ENCODE measurements around the gene GPLD1.
"Not testable (repeated sequence)": the region's sequence is repeated elsewhere in the genome, so short reads cannot be mapped to it uniquely, and the experiment has no call there.

The GPLD1 gene

DNA sequence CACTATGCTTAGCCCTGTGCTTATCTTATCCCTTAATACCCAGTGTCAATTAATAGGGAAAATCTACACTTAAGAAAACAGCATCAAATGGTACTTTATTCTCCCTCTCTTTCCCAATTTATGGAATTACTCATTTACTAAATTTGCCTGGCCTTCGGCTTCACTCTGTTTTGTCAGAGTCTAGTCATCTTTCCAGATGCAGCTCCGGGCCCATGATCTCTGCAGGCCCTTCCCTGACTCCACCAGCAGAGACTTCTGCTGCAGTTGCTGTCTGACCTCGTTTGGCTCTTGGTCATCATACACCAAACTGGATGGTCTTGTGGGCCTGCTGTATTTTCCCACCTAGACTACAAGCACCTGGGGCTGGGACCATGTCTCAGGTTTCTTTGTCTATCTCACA, 59.3 kb downstream of the GPLD1 start:
- no peak for DNase-seq (ENCODE audit: low spot score)
- TF ChIP-seq, protein P1, sequence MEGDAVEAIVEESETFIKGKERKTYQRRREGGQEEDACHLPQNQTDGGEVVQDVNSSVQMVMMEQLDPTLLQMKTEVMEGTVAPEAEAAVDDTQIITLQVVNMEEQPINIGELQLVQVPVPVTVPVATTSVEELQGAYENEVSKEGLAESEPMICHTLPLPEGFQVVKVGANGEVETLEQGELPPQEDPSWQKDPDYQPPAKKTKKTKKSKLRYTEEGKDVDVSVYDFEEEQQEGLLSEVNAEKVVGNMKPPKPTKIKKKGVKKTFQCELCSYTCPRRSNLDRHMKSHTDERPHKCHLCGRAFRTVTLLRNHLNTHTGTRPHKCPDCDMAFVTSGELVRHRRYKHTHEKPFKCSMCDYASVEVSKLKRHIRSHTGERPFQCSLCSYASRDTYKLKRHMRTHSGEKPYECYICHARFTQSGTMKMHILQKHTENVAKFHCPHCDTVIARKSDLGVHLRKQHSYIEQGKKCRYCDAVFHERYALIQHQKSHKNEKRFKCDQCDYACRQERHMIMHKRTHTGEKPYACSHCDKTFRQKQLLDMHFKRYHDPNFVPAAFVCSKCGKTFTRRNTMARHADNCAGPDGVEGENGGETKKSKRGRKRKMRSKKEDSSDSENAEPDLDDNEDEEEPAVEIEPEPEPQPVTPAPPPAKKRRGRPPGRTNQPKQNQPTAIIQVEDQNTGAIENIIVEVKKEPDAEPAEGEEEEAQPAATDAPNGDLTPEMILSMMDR (IDR thresholded peaks at IDR 0.05; ENCODE audit: extremely low read depth, missing control alignments): no peak

DNA sequence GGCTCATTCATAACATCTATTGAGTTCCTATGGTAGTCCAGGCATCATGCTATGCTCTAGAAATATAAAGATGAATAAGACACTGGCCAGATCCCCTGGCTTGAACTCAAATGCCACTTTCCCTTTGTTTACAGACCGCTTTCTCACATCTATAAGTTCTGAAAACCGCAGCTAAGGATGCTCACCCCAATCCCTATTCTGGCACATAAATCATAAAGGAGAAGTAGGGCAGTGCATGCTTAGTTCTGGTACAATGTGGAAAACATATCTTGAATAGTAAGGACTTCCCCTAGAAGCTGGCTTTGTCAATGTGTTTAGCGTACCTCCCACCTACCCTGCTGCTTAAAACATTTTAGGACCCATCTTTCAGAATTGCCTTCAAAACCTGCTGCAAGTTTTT, 60.2 kb downstream of the GPLD1 start:
- TF ChIP-seq, protein P1 (IDR thresholded peaks at IDR 0.05; ENCODE audit: extremely low read depth, missing control alignments): no peak
- DNase-seq (ENCODE audit: low spot score): no peak

DNA sequence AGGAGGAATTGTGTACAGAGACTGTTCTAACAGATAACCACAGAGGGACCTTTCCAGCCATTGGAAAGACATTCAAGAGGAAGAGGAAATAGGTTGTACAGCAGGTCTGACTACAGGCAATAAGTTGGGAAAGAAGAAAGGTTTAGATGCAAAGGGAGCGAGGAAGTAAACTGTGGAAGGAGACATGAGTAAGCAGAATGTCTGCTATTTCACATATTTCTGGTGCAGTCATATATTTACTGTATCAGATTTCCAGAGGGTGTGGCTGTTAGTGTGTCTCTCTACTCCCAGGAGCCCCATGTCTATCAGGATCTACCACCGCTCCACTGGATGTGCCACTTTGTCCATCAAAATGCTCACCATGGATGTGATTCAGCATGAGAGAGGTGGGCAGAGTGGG, 60.8 kb downstream of the GPLD1 start:
- no peak for DNase-seq (ENCODE audit: low spot score)
- TF ChIP-seq, protein P1 (IDR thresholded peaks at IDR 0.05; ENCODE audit: extremely low read depth, missing control alignments): no peak

DNA sequence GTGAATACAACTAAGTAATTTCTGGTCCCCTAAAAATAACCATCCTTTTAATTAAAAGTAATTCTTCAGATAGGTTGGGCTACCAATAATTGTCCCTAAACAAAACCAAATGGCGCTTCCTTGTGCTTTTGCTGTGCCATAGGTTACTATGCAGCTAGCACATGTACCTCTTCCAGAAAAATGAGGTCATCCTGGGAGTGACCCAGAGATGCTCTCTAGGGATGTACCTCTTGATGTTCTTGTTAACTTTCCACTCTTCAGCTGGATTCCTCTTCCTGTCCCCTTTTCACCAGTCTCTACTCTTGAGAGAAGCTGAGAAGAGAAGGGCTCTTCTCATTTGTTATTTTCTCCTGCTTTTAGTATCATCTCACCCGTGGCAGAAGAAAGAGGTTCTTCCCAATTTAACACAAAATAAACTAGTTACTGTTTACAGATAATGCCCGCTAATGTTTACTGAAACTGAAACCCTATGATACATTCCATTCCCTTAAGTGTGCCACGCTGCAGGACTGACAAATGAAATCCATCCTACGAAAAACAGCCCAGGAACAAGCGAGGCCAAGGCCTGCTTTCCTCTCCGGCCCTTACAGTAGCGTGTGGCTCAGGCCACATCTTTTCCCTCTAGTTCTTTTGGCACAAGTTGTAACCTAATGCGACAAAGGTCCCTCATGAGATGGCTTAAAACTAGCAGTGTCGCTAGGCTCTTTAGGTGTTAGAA, 62.5 kb downstream of the GPLD1 start:
- TF ChIP-seq, protein P1 (IDR thresholded peaks at IDR 0.05; ENCODE audit: extremely low read depth, missing control alignments): no peak
- DNase-seq (ENCODE audit: low spot score): no peak

DNA sequence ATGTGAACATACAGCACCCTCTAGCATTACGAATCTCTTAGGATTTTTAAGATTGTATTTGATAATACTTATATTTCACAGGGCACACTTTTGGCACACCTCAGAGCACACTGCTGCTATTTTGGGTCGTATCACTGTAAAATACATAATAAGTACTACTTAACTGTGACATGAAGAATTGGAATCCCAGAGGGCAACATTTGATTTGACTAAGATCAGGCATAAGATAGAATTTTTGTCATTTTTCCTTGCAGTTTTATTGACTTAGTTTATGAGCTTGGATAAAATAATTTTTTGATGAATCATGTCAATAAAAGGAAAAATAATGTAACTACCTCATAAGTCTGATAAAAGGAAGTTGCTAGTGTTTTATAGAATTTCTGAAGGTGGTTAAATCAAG, 64.3 kb downstream of the GPLD1 start:
- no peak for DNase-seq (ENCODE audit: low spot score)
- TF ChIP-seq, protein P1 (IDR thresholded peaks at IDR 0.05; ENCODE audit: extremely low read depth, missing control alignments): no peak

DNA sequence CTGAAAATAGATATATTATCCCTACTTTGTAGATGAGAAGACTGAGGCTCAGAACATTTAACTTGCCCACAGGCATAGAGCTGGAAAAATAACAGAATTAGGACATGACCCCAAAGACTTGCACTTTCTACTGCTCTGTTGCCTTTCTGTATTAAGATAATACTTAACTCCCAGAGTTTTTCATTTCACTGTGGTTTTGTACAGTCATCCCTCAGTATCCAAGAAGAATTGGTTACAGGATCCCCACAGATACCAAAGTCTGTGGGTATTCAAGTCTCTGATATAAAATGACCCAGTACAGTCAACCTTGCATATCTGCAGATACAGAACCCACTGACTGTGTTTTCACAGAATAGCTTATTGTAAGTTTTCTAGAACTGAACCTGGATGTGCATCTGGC, 69.9 kb downstream of the GPLD1 start:
- no peak for DNase-seq (ENCODE audit: low spot score)
- TF ChIP-seq, protein P1 (IDR thresholded peaks at IDR 0.05; ENCODE audit: extremely low read depth, missing control alignments): no peak

DNA sequence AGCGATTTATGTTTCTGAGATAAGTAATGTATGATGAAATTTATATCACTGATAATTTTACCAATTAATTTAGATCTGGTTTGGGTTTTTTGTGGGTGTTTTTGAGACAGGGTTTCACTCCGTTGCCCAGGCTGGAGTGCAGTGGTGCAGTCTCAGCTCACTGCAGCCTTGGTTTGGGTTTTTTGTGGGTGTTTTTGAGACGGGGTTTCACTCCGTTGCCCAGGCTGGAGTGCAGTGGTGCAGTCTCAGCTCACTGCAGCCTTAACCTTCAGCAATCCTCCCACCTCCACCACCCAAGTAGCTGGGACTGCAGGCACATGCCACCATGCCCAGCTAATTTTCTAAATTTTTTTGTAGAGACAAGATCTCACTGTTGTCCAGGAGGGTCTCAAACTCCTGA, 73.6 kb downstream of the GPLD1 start:
- no peak for DNase-seq (ENCODE audit: low spot score)
- TF ChIP-seq, protein P1 (IDR thresholded peaks at IDR 0.05; ENCODE audit: extremely low read depth, missing control alignments): no peak

DNA sequence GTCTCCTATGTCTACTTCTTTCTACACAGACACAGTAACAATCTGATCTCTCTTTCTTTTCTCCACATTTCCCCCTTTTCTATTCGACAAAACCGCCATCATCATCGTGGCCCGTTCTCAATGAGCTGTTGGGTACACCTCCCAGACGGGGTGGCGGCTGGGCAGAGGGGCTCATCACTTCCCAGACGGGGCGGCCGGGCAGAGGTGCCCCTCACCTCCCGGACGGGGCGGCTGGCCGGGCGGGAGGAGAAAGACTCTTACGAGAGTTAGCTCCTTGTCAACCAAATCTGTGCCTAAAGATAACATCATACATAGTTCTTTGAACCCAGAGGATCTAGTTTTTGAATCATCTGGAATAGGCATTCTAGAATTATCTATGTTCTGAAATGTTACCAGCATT, 74.8 kb downstream of the GPLD1 start:
- DNase-seq (ENCODE audit: low spot score): not testable (repeated sequence)
